MM.1S (cell line): ENCODE data around the gene ZNF764.

Experiments used
- DNase-seq: peaks from one replicate; pipeline ENCODE4 v3.0.0-alpha.2; 2015
- H2AFZ ChIP-seq: fragments of 300-600 bp; sonication (generic); 2 replicates; pipeline ENCODE4 v1.6.0; 2016; ENCODE audit warnings: antibody characterized with exemption, low read length
- H3F3A ChIP-seq: fragments of 300-600 bp; sonication (generic); 2 replicates; pipeline ENCODE4 v1.6.1; 2016; ENCODE audit warnings: mild to moderate bottlenecking, antibody characterized with exemption, low read length, moderate library complexity, mixed read lengths; ENCODE audit not compliant: insufficient read depth
- H3K27ac ChIP-seq: fragments of 300-600 bp; sonication (generic); 2 replicates; pipeline ENCODE4 v1.5.1; 2016; ENCODE audit warnings: mild to moderate bottlenecking, low read length
- H3K27me3 ChIP-seq: fragments of 300-600 bp; sonication (generic); replicated peaks from 2 replicates; pipeline ENCODE4 v1.6.0; 2016; ENCODE audit warnings: low read length; ENCODE audit not compliant: insufficient read depth
- H3K36me3 ChIP-seq: fragments of 300-600 bp; sonication (generic); replicated peaks from 2 replicates; pipeline ENCODE4 v1.6.1; 2016; ENCODE audit warnings: mild to moderate bottlenecking, low read length, mixed read lengths; ENCODE audit not compliant: insufficient read depth
- H3K4me1 ChIP-seq: fragments of 300-600 bp; sonication (generic); 2 replicates; pipeline ENCODE4 v1.6.1; 2016; ENCODE audit warnings: low read length, mixed read lengths
- H3K4me2 ChIP-seq: fragments of 300-600 bp; sonication (generic); 2 replicates; pipeline ENCODE4 v1.6.0; 2016; ENCODE audit warnings: low read depth, low read length
- H3K4me3 ChIP-seq: fragments of 300-600 bp; sonication (generic); 2 replicates; pipeline ENCODE4 v1.5.1; 2016; ENCODE audit warnings: low read length, mixed read lengths
- H3K79me2 ChIP-seq: fragments of 300-600 bp; sonication (generic); 2 replicates; pipeline ENCODE4 v1.6.1; 2016; ENCODE audit warnings: mixed run types, low read length, mixed read lengths
- H3K9ac ChIP-seq: fragments of 300-600 bp; sonication (generic); 2 replicates; pipeline ENCODE4 v1.6.1; 2016; ENCODE audit warnings: low read length, mixed read lengths
- H3K9me2 ChIP-seq: fragments of 300-600 bp; sonication (generic); replicated peaks from 2 replicates; pipeline ENCODE4 v1.6.1; 2016; ENCODE audit warnings: mild to moderate bottlenecking, low read length, mixed read lengths; ENCODE audit not compliant: insufficient read depth
- H3K9me3 ChIP-seq: fragments of 300-600 bp; sonication (generic); replicated peaks from 2 replicates; pipeline ENCODE4 v1.6.1; 2016; ENCODE audit warnings: mild to moderate bottlenecking, low read length, mixed read lengths; ENCODE audit not compliant: insufficient read depth
- H4K20me1 ChIP-seq: fragments of 300-600 bp; sonication (generic); 2 replicates; pipeline ENCODE4 v1.6.1; 2016; ENCODE audit warnings: mild to moderate bottlenecking, low read length, moderate library complexity, mixed read lengths; ENCODE audit not compliant: insufficient read depth
- CTCF ChIP-seq: fragments of 300-600 bp; sonication (generic); IDR thresholded peaks from 2 replicates; pipeline ENCODE4 v1.5.1; 2016; ENCODE audit warnings: antibody characterized with exemption, low read length, mixed read lengths
- EZH2 ChIP-seq: fragments of 300-600 bp; sonication (generic); optimal IDR thresholded peaks from 2 replicates; pipeline ENCODE3; 2017; ENCODE audit warnings: low read depth, mild to moderate bottlenecking, antibody characterized with exemption, low read length, mixed read lengths
- EZH2phosphoT487 ChIP-seq: fragments of 300-600 bp; sonication (generic); IDR thresholded peaks from 2 replicates; pipeline ENCODE4 v1.6.1; 2018; ENCODE audit warnings: antibody characterized with exemption, low read length

ZNF764 gene

DNA sequence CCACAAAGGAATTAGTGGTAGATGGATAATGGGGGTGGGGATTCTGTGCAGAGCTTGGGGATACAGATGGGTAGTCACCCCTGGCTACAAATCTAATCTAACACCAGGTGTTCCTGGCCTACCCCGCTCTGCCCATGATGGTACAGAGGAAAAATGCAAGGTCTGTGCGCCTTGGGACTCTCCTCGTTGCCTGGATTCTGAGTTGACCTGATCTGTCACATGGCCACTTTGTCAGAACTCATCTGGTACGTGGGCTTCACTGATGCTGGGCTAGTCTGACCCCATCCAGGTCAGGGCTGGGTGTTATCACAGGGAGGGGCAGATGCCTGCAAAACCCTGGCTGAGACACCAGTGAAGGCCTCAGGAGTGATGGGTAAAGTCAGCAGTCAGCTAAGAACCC, 5.2 kb downstream of the ZNF764 start:
- no peak for DNase-seq
- no peak overlapping the region for H3K27ac ChIP-seq
- TF ChIP-seq EZH2 (no peak), CTCF (no peak), EZH2phosphoT487 (no peak)

DNA sequence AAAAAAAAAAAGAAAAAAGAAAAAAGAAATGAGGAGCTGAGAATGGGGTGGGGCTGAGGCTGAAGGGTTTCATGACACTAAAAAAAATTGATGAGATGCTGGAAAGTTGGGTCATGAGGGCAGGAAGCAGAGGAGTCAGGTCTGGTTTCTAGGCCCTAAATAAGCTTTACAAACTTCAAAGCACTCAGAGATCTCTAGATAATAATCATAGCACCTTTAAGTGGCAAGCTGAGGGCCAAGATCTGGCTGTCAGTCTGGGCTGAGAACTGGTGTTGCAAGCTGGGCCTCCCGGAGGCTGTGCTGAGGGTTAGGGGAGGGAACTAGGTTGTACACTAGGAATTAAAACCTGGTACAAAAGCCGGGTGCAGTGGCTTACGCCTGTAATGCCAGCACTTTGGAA, 6.4 kb downstream of the ZNF764 start:
- H3K4me2 ChIP-seq: no peak overlapping the region
- DNase-seq: no peak
- H2AFZ ChIP-seq: no peak overlapping the region
- H3K79me2 ChIP-seq: peaks cover 21% of the 10 kb centered on the region
- no peak for TF ChIP-seq EZH2phosphoT487
- no peak for TF ChIP-seq EZH2
- no peak for TF ChIP-seq CTCF
- H3K4me1 ChIP-seq: no peaks in the 10 kb centered on the region
- H3K9ac ChIP-seq: no peak overlapping the region
- H3K9me2 ChIP-seq: no peaks in the 10 kb centered on the region
- no peaks in the 10 kb centered on the region for H3K9me3 ChIP-seq
- no peak overlapping the region for H3K27ac ChIP-seq
- H3K4me3 ChIP-seq: no peak overlapping the region
- H3K27me3 ChIP-seq: no peaks in the 10 kb centered on the region
- H4K20me1 ChIP-seq: no peaks in the 10 kb centered on the region
- no peaks in the 10 kb centered on the region for H3F3A ChIP-seq
- H3K36me3 ChIP-seq: no peaks in the 10 kb centered on the region

More for the DNA sequence above, 5.2 kb downstream of the ZNF764 start:
- H3K4me1 ChIP-seq: no peaks in the 10 kb centered on the region
- H3K36me3 ChIP-seq: no peaks in the 10 kb centered on the region
- H4K20me1 ChIP-seq: no peaks in the 10 kb centered on the region
- H3K4me3 ChIP-seq: no peak overlapping the region
- no peaks in the 10 kb centered on the region for H3K9me3 ChIP-seq
- H3K27me3 ChIP-seq: no peaks in the 10 kb centered on the region
- H3K9me2 ChIP-seq: no peaks in the 10 kb centered on the region
- H3K4me2 ChIP-seq: no peak overlapping the region
- no peak overlapping the region for H3K9ac ChIP-seq
- no peak overlapping the region for H2AFZ ChIP-seq
- peaks cover 4% of the 10 kb centered on the region; the same call in 1 of the 2 replicates for H3F3A ChIP-seq
- H3K79me2 ChIP-seq: peaks cover 30% of the 10 kb centered on the region

GRCh38 chr16:30548416-30549253, 9.5 kb downstream of the ZNF764 start:
- Histone ChIP-seq H2AFZ (no peak overlapping the region), H4K20me1 (no peaks in the 10 kb centered on the region), H3K79me2 (no peaks in the 10 kb centered on the region), H3K4me2 (no peak overlapping the region), H3K9ac (no peak overlapping the region), H3K9me3 (no peaks in the 10 kb centered on the region), H3K27me3 (no peaks in the 10 kb centered on the region), H3K4me3 (no peak overlapping the region), H3F3A (no peaks in the 10 kb centered on the region), H3K27ac (no peak overlapping the region), H3K9me2 (no peaks in the 10 kb centered on the region), H3K36me3 (no peaks in the 10 kb centered on the region), H3K4me1 (no peaks in the 10 kb centered on the region)
- TF ChIP-seq CTCF: no peak
- no peak for DNase-seq
